ENCODE data around the gene BLOC1S6.
A peak's percentile ranks its signal among the peaks of the same experiment; 100 is the strongest.

Gene BLOC1S6

GRCh38 chr15:45612790-45613415, 25.7 kb downstream of the BLOC1S6 start:
- H3K4me3 ChIP-seq (ENCODE audit: insufficient read depth in 1 of 2, low read depth in 1 of 2, low read length in 2 of 2), result no peak overlapping the region
- H2AK5ac ChIP-seq (ENCODE audit: low read length, severe bottlenecking), result no peak overlapping the region
- H3K4ac ChIP-seq (ENCODE audit: low read depth in 1 of 2, low read length in 2 of 2), result no peak overlapping the region
- H3K9ac ChIP-seq (ENCODE audit: low read length), result peak overlapping the region; percentile 54
- H3K14ac ChIP-seq (ENCODE audit: low read length in 2 of 2), result no peak overlapping the region
- H3K27ac ChIP-seq (ENCODE audit: low read length, poor library complexity, severe bottlenecking), result no peak overlapping the region
- H4K8ac ChIP-seq (ENCODE audit: low read length), result no peak overlapping the region
- H2BK15ac ChIP-seq (ENCODE audit: low read depth, poor library complexity, severe bottlenecking), result no peak overlapping the region
- H3K9me3 ChIP-seq (ENCODE audit: control insufficient read depth, low read length), result no peaks in the 10 kb centered on the region
- no peak overlapping the region for H2AFZ ChIP-seq (ENCODE audit: low read depth, low read length)
- no peak overlapping the region for H4K91ac ChIP-seq (ENCODE audit: low read length)
- H3K18ac ChIP-seq (ENCODE audit: low read depth in 1 of 2, low read length in 2 of 2), result no peak overlapping the region
- no peaks in the 10 kb centered on the region for H3K27me3 ChIP-seq (ENCODE audit: control insufficient read depth in 1 of 2, insufficient read depth in 1 of 2, low read length in 2 of 2)
- no peak overlapping the region for H2BK5ac ChIP-seq (ENCODE audit: low read depth, low read length, poor library complexity, severe bottlenecking)
- H3K79me1 ChIP-seq (replicated peaks; ENCODE audit: low read length, poor library complexity, severe bottlenecking), result peaks cover 5% of the 10 kb centered on the region
- H3K36me3 ChIP-seq (ENCODE audit: control insufficient read depth in 1 of 2, insufficient read depth in 2 of 2, low read depth in 1 of 2, low read length in 2 of 2), result peaks cover 0 to 14% of the 10 kb centered on the region in 2 experiments
- peak; percentile 53 for DNase-seq
- no peaks in the 10 kb centered on the region for H3K4me1 ChIP-seq (ENCODE audit: control insufficient read depth, insufficient read depth, low read depth, low read length)
- no CpG with 5 or more reads among the region's 1 CpG for WGBS
- no peak overlapping the region for H2BK12ac ChIP-seq (ENCODE audit: low read length in 2 of 2)
- H3K23ac ChIP-seq (ENCODE audit: low read length in 2 of 2), result no peak overlapping the region
- H3K4me2 ChIP-seq (ENCODE audit: low read length, poor library complexity, severe bottlenecking), result no peak overlapping the region
- no peak overlapping the region for H2BK120ac ChIP-seq (ENCODE audit: low read depth, low read length)

GRCh38 chr15:45616901-45617323, 29.7 kb downstream of the BLOC1S6 start:
- Histone ChIP-seq H3K14ac (ENCODE audit: low read length in 2 of 2) (no peak overlapping the region), H3K36me3 (ENCODE audit: control insufficient read depth in 1 of 2, insufficient read depth in 2 of 2, low read depth in 1 of 2, low read length in 2 of 2) (no peaks in the 10 kb centered on the region), H3K4me3 (ENCODE audit: insufficient read depth in 1 of 2, low read depth in 1 of 2, low read length in 2 of 2) (no peak overlapping the region), H3K18ac (ENCODE audit: low read depth in 1 of 2, low read length in 2 of 2) (no peak overlapping the region), H4K8ac (ENCODE audit: low read length) (peak overlapping the region; percentile 55), H3K23ac (ENCODE audit: low read length in 2 of 2) (no peak overlapping the region), H2AFZ (ENCODE audit: low read depth, low read length) (no peak overlapping the region), H2BK12ac (ENCODE audit: low read length in 2 of 2) (no peak overlapping the region), H3K4me1 (ENCODE audit: control insufficient read depth, insufficient read depth, low read depth, low read length) (peaks cover 3% of the 10 kb centered on the region), H2BK5ac (ENCODE audit: low read depth, low read length, poor library complexity, severe bottlenecking) (no peak overlapping the region), H2AK5ac (ENCODE audit: low read length, severe bottlenecking) (no peak overlapping the region), H3K27me3 (ENCODE audit: control insufficient read depth in 1 of 2, insufficient read depth in 1 of 2, low read length in 2 of 2) (no peaks in the 10 kb centered on the region), H4K91ac (ENCODE audit: low read length) (no peak overlapping the region), H3K27ac (ENCODE audit: low read length, poor library complexity, severe bottlenecking) (no peak overlapping the region), H2BK120ac (ENCODE audit: low read depth, low read length) (no peak overlapping the region), H3K9ac (ENCODE audit: low read length) (no peak overlapping the region), H2BK15ac (ENCODE audit: low read depth, poor library complexity, severe bottlenecking) (no peak overlapping the region), H3K4ac (ENCODE audit: low read depth in 1 of 2, low read length in 2 of 2) (no peak overlapping the region), H3K79me1 (replicated peaks; ENCODE audit: low read length, poor library complexity, severe bottlenecking) (peaks cover 2% of the 10 kb centered on the region), H3K4me2 (ENCODE audit: low read length, poor library complexity, severe bottlenecking) (no peak overlapping the region), H3K9me3 (ENCODE audit: control insufficient read depth, low read length) (no peaks in the 10 kb centered on the region)
- WGBS, result 44% methylated on average over 3 of the region's 3 CpGs
- no peak for DNase-seq

- Histone ChIP-seq H2BK120ac (ENCODE audit: low read depth, low read length) (no peak overlapping the region), H3K4me3 (ENCODE audit: insufficient read depth in 1 of 2, low read depth in 1 of 2, low read length in 2 of 2) (no peak overlapping the region), H3K36me3 (ENCODE audit: control insufficient read depth in 1 of 2, insufficient read depth in 2 of 2, low read depth in 1 of 2, low read length in 2 of 2) (no peaks in the 10 kb centered on the region), H4K8ac (ENCODE audit: low read length) (no peak overlapping the region), H3K27ac (ENCODE audit: low read length, poor library complexity, severe bottlenecking) (no peak overlapping the region), H3K4ac (ENCODE audit: low read depth in 1 of 2, low read length in 2 of 2) (no peak overlapping the region), H3K79me1 (replicated peaks; ENCODE audit: low read length, poor library complexity, severe bottlenecking) (no peaks in the 10 kb centered on the region), H2AFZ (ENCODE audit: low read depth, low read length) (no peak overlapping the region), H3K4me2 (ENCODE audit: low read length, poor library complexity, severe bottlenecking) (no peak overlapping the region), H2BK5ac (ENCODE audit: low read depth, low read length, poor library complexity, severe bottlenecking) (no peak overlapping the region), H3K14ac (ENCODE audit: low read length in 2 of 2) (no peak overlapping the region), H3K9me3 (ENCODE audit: control insufficient read depth, low read length) (peaks cover 4% of the 10 kb centered on the region), H2BK12ac (ENCODE audit: low read length in 2 of 2) (no peak overlapping the region), H2BK15ac (ENCODE audit: low read depth, poor library complexity, severe bottlenecking) (no peak overlapping the region), H3K9ac (ENCODE audit: low read length) (no peak overlapping the region), H3K27me3 (ENCODE audit: control insufficient read depth in 1 of 2, insufficient read depth in 1 of 2, low read length in 2 of 2) (no peaks in the 10 kb centered on the region), H2AK5ac (ENCODE audit: low read length, severe bottlenecking) (no peak overlapping the region), H4K91ac (ENCODE audit: low read length) (peak overlapping the region; percentile 12), H3K18ac (ENCODE audit: low read depth in 1 of 2, low read length in 2 of 2) (no peak overlapping the region), H3K23ac (ENCODE audit: low read length in 2 of 2) (no peak overlapping the region), H3K4me1 (ENCODE audit: control insufficient read depth, insufficient read depth, low read depth, low read length) (peaks cover 3% of the 10 kb centered on the region)
- DNase-seq, result no peak
- WGBS, result 83% methylated on average over 5 of the region's 5 CpGs
Observed at GRCh38 chr15:45618813-45619212, 31.6 kb downstream of the BLOC1S6 start.

GRCh38 chr15:45628136-45628535, 41.0 kb downstream of the BLOC1S6 start:
- no peak for DNase-seq
- Histone ChIP-seq H3K4ac (ENCODE audit: low read depth in 1 of 2, low read length in 2 of 2) (no peak overlapping the region), H2BK5ac (ENCODE audit: low read depth, low read length, poor library complexity, severe bottlenecking) (no peak overlapping the region), H3K18ac (ENCODE audit: low read depth in 1 of 2, low read length in 2 of 2) (no peak overlapping the region), H3K4me1 (ENCODE audit: control insufficient read depth, insufficient read depth, low read depth, low read length) (peaks cover 2% of the 10 kb centered on the region), H3K9ac (ENCODE audit: low read length) (no peak overlapping the region), H2BK15ac (ENCODE audit: low read depth, poor library complexity, severe bottlenecking) (peak overlapping the region; percentile 19), H3K4me2 (ENCODE audit: low read length, poor library complexity, severe bottlenecking) (no peak overlapping the region), H2BK120ac (ENCODE audit: low read depth, low read length) (no peak overlapping the region), H3K36me3 (ENCODE audit: control insufficient read depth in 1 of 2, insufficient read depth in 2 of 2, low read depth in 1 of 2, low read length in 2 of 2) (no peaks in the 10 kb centered on the region), H2BK12ac (ENCODE audit: low read length in 2 of 2) (no peak overlapping the region), H3K27me3 (ENCODE audit: control insufficient read depth in 1 of 2, insufficient read depth in 1 of 2, low read length in 2 of 2) (no peaks in the 10 kb centered on the region), H3K9me3 (ENCODE audit: control insufficient read depth, low read length) (peaks cover 31% of the 10 kb centered on the region), H4K91ac (ENCODE audit: low read length) (no peak overlapping the region), H4K8ac (ENCODE audit: low read length) (no peak overlapping the region), H3K79me1 (replicated peaks; ENCODE audit: low read length, poor library complexity, severe bottlenecking) (no peaks in the 10 kb centered on the region), H3K23ac (ENCODE audit: low read length in 2 of 2) (no peak overlapping the region), H2AFZ (ENCODE audit: low read depth, low read length) (no peak overlapping the region), H2AK5ac (ENCODE audit: low read length, severe bottlenecking) (no peak overlapping the region), H3K27ac (ENCODE audit: low read length, poor library complexity, severe bottlenecking) (no peak overlapping the region), H3K14ac (ENCODE audit: low read length in 2 of 2) (no peak overlapping the region), H3K4me3 (ENCODE audit: insufficient read depth in 1 of 2, low read depth in 1 of 2, low read length in 2 of 2) (no peak overlapping the region)
- WGBS, result 96% methylated on average over 7 of the region's 7 CpGs

Data from mesenchymal stem cell (in vitro differentiated cells and primary cell).